ENCODE measurements around the gene FBXL7. TPM values are rescaled to one million over a fixed set of nuclear protein-coding genes. Genes with fewer than 3 reads are reported as not detected.

Gene FBXL7
- total RNA-seq, 1 experiment from 2014 or later: not detected

DNA sequence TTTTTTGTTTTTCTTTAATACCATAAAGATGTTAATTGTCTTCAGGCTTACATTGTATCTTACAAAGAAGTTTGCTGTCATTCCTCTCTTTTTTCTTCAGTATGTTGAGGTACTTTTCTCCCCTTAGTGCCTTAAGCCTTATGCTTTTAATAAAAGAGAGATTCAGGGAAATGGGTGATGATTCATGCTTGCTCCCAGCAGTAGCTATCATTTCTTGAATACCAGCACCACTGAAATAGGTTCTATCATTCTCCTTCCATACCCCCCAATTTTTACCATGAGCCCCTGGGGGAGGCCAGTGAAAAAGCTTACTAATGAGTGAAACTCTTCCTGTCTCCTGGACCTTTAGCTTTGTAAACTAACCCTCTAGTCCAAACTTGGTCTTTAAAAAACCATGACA lies 165.0 kb downstream of the FBXL7 start:
- TF ChIP-seq, protein P1, sequence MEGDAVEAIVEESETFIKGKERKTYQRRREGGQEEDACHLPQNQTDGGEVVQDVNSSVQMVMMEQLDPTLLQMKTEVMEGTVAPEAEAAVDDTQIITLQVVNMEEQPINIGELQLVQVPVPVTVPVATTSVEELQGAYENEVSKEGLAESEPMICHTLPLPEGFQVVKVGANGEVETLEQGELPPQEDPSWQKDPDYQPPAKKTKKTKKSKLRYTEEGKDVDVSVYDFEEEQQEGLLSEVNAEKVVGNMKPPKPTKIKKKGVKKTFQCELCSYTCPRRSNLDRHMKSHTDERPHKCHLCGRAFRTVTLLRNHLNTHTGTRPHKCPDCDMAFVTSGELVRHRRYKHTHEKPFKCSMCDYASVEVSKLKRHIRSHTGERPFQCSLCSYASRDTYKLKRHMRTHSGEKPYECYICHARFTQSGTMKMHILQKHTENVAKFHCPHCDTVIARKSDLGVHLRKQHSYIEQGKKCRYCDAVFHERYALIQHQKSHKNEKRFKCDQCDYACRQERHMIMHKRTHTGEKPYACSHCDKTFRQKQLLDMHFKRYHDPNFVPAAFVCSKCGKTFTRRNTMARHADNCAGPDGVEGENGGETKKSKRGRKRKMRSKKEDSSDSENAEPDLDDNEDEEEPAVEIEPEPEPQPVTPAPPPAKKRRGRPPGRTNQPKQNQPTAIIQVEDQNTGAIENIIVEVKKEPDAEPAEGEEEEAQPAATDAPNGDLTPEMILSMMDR (IDR thresholded peaks at IDR 0.05; ENCODE audit: unreplicated experiment): no peak
- DNase-seq (ENCODE audit: unreplicated experiment): no peak
- H3K36me3 Mint-ChIP-seq (ENCODE audit: insufficient read depth, unreplicated experiment): no peaks in the 10 kb centered on the region
- H3K9me3 Mint-ChIP-seq (ENCODE audit: unreplicated experiment): peaks cover 22% of the 10 kb centered on the region
- no peak overlapping the region for H3K27ac Mint-ChIP-seq (ENCODE audit: low read depth, unreplicated experiment)
- H3K4me3 Mint-ChIP-seq (ENCODE audit: unreplicated experiment): no peak overlapping the region
- CTCF ChIA-PET: interaction anchor here (1.1 kb wide), 1 partner anchor 29 kb away, joined by 3 read pairs; no protein-coding TSS in a partner anchor
- no TSS peak for BruUV-seq (replicated peaks)
- no peaks in the 10 kb centered on the region for H3K27me3 Mint-ChIP-seq (ENCODE audit: insufficient read depth, unreplicated experiment)
- POLR2A ChIA-PET: no interaction called here
- no peaks in the 10 kb centered on the region for H3K4me1 Mint-ChIP-seq (ENCODE audit: insufficient read depth, unreplicated experiment)
- intact Hi-C loops (cut with micrococcal nuclease): no loop called here

DNA sequence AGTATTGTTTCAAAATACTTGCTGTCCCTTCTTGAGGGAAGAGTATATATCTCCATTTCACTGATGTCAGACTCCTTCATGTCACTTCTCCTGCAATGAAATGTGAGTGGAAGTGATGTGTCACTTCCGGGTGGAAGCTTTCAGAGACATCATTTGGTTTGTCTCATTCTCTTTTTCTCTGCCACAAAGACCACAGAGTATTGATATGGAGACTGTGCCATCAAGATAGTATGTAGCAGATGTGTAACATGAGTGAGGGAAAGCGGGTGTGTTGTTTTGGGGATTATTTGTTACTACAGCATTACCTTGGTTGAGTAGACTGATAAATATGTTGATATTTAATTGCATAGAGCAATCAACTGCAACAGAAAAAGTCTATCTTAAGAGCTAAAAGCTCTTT lies 169.8 kb downstream of the FBXL7 start:
- peaks cover 7% of the 10 kb centered on the region for H3K9me3 Mint-ChIP-seq (ENCODE audit: unreplicated experiment)
- ChIA-PET CTCF (no interaction called here), POLR2A (no interaction called here)
- DNase-seq (ENCODE audit: unreplicated experiment): no peak
- H3K27me3 Mint-ChIP-seq (ENCODE audit: insufficient read depth, unreplicated experiment): no peaks in the 10 kb centered on the region
- H3K4me3 Mint-ChIP-seq (ENCODE audit: unreplicated experiment): no peak overlapping the region
- H3K4me1 Mint-ChIP-seq (ENCODE audit: insufficient read depth, unreplicated experiment): no peaks in the 10 kb centered on the region
- intact Hi-C loops (cut with micrococcal nuclease): no loop called here
- no peaks in the 10 kb centered on the region for H3K36me3 Mint-ChIP-seq (ENCODE audit: insufficient read depth, unreplicated experiment)
- no TSS peak for BruUV-seq (replicated peaks)
- TF ChIP-seq, protein P1 (IDR thresholded peaks at IDR 0.05; ENCODE audit: unreplicated experiment): no peak
- H3K27ac Mint-ChIP-seq (ENCODE audit: low read depth, unreplicated experiment): no peak overlapping the region

DNA sequence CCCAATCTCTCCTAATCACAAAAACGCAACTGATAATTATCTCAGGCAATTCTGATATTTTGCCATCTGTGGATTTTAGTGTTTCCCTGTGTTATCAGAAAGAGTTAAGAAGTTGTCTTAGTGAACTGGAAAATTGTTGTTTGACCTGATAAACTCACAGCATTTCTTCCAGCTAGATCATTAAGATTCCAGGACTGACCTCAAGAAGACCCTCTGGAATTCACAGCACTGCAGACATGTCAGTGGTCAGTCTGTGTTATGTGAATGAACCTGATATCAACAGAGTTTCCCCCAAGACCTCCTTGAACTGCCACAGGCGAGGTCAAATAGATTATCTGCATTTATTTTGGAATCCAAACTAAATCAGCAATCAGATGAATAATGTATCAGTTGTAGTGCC lies 174.7 kb downstream of the FBXL7 start:
- no TSS peak for BruUV-seq (replicated peaks)
- Mint-ChIP-seq H3K27me3 (ENCODE audit: insufficient read depth, unreplicated experiment) (no peaks in the 10 kb centered on the region), H3K4me3 (ENCODE audit: unreplicated experiment) (no peak overlapping the region), H3K9me3 (ENCODE audit: unreplicated experiment) (peaks cover 5% of the 10 kb centered on the region), H3K36me3 (ENCODE audit: insufficient read depth, unreplicated experiment) (no peaks in the 10 kb centered on the region), H3K4me1 (ENCODE audit: insufficient read depth, unreplicated experiment) (no peaks in the 10 kb centered on the region), H3K27ac (ENCODE audit: low read depth, unreplicated experiment) (no peak overlapping the region)
- CTCF ChIA-PET: no interaction called here
- TF ChIP-seq, protein P1 (IDR thresholded peaks at IDR 0.05; ENCODE audit: unreplicated experiment): no peak
- POLR2A ChIA-PET: no interaction called here
- intact Hi-C loops (cut with micrococcal nuclease): no loop called here
- DNase-seq (ENCODE audit: unreplicated experiment): no peak

DNA sequence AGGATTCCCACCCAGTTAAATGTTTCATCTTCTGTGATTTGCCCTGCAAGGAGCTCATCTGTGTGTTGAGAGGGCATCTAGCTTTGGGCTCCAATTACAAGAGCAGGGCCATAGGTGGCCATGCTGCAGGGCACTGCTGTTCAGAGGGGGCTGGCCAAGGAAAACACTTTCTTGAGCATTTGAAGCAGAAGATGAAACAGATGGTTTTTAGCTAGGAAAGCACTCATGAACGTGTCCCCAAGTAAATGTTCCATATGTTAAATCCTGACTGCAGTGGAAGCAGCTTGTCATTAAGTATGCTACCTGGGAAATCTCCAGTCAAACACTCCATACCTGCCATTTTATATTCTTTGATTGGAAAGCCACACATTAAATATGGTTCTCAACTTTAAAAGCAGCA lies 176.6 kb downstream of the FBXL7 start:
- H3K4me1 Mint-ChIP-seq (ENCODE audit: insufficient read depth, unreplicated experiment): no peaks in the 10 kb centered on the region
- no peak for DNase-seq (ENCODE audit: unreplicated experiment)
- H3K27me3 Mint-ChIP-seq (ENCODE audit: insufficient read depth, unreplicated experiment): no peaks in the 10 kb centered on the region
- ChIA-PET CTCF (interaction anchor here (0.7 kb wide), 1 partner anchor 186 kb away, joined by 3 read pairs; no protein-coding TSS in a partner anchor), POLR2A (no interaction called here)
- no peaks in the 10 kb centered on the region for H3K9me3 Mint-ChIP-seq (ENCODE audit: unreplicated experiment)
- H3K36me3 Mint-ChIP-seq (ENCODE audit: insufficient read depth, unreplicated experiment): no peaks in the 10 kb centered on the region
- TF ChIP-seq, protein P1 (IDR thresholded peaks at IDR 0.05; ENCODE audit: unreplicated experiment): no peak
- H3K27ac Mint-ChIP-seq (ENCODE audit: low read depth, unreplicated experiment): no peak overlapping the region
- intact Hi-C loops (cut with micrococcal nuclease): no loop called here
- no TSS peak for BruUV-seq (replicated peaks)
- H3K4me3 Mint-ChIP-seq (ENCODE audit: unreplicated experiment): no peak overlapping the region
